ENCODE results near the gene VAV1. TPM values are rescaled to one million over a fixed set of nuclear protein-coding genes. Genes with fewer than 3 reads are reported as not detected.

The VAV1 gene
- total and polyA plus RNA-seq, 9 of the 15 experiments (the other 6 are each of a cell fraction or from before 2014, with no cell fraction given): 0.46 to 20.1 (median 11.1) TPM

GRCh38 chr19:6772028-6772865, at the start of gene VAV1 (continued):
- TF ChIP-seq YY1 (IDR thresholded peaks at IDR 0.05; ENCODE audit: borderline replicate concordance in 1 of 3, control insufficient read depth in 1 of 3, extremely low read depth in 1 of 3, insufficient read depth in 3 of 3, insufficient read length in 1 of 3, insufficient replicate concordance in 2 of 3, low read depth in 1 of 3, low read length in 2 of 3) (peak in 1 of 3 experiments; percentile 28), HDAC8 (tag; IDR thresholded peaks at IDR 0.05) (no peak), KAT7 (CRISPR knock-in tag; IDR thresholded peaks at IDR 0.05; ENCODE audit: borderline replicate concordance) (no peak), SNRNP70 (optimal IDR thresholded peaks at IDR 0.05; ENCODE audit: low read depth, low read length) (no peak), TAF1 (IDR thresholded peaks at IDR 0.05; ENCODE audit: control insufficient read depth, extremely low read depth, insufficient read depth, low read length, severe bottlenecking) (peak; percentile 49), GABPB2 (CRISPR knock-in tag; conservative IDR thresholded peaks at IDR 0.05) (no peak), KLF1 (tag; IDR thresholded peaks at IDR 0.05) (0 out of 2 replicates have a peak, but pooled peaks have one; percentile 19), HLTF (IDR thresholded peaks at IDR 0.05) (0 out of 2 replicates have a peak, but pooled peaks have one; percentile 22), ZNF133 (CRISPR knock-in tag; IDR thresholded peaks at IDR 0.05) (no peak), ZNF224 (CRISPR knock-in tag; IDR thresholded peaks at IDR 0.05) (no peak), GATAD2B (IDR thresholded peaks at IDR 0.05; ENCODE audit: borderline replicate concordance) (no peak), HDAC3 (IDR thresholded peaks at IDR 0.05; ENCODE audit: borderline replicate concordance, partially characterized antibody) (no peak), MAFF (IDR thresholded peaks at IDR 0.05; ENCODE audit: low read length) (no peak), ZNF253 (CRISPR knock-in tag; conservative IDR thresholded peaks at IDR 0.05) (no peak), ZBTB1 (CRISPR knock-in tag; IDR thresholded peaks at IDR 0.05; ENCODE audit: borderline replicate concordance, low read depth) (no peak), ETV6 (IDR thresholded peaks at IDR 0.05; ENCODE audit: borderline replicate concordance in 1 of 2, low read depth in 2 of 2, low read length in 1 of 2) (no peak), ETV6 (CRISPR knock-in tag; IDR thresholded peaks at IDR 0.05; ENCODE audit: borderline replicate concordance) (no peak), FOXJ3 (CRISPR knock-in tag; IDR thresholded peaks at IDR 0.05) (no peak), ZBTB26 (CRISPR knock-in tag; IDR thresholded peaks at IDR 0.05) (no peak), ZNF766 (CRISPR knock-in tag; conservative IDR thresholded peaks at IDR 0.05) (no peak; the same call in 1 of the 2 replicates), ZNF263 (CRISPR knock-in tag; IDR thresholded peaks at IDR 0.05; ENCODE audit: borderline replicate concordance) (peak; percentile 98)
- TF ChIP-seq, protein P1, sequence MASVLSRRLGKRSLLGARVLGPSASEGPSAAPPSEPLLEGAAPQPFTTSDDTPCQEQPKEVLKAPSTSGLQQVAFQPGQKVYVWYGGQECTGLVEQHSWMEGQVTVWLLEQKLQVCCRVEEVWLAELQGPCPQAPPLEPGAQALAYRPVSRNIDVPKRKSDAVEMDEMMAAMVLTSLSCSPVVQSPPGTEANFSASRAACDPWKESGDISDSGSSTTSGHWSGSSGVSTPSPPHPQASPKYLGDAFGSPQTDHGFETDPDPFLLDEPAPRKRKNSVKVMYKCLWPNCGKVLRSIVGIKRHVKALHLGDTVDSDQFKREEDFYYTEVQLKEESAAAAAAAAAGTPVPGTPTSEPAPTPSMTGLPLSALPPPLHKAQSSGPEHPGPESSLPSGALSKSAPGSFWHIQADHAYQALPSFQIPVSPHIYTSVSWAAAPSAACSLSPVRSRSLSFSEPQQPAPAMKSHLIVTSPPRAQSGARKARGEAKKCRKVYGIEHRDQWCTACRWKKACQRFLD (CRISPR knock-in tag; IDR thresholded peaks at IDR 0.05): no peak
- TF ChIP-seq, protein P2, sequence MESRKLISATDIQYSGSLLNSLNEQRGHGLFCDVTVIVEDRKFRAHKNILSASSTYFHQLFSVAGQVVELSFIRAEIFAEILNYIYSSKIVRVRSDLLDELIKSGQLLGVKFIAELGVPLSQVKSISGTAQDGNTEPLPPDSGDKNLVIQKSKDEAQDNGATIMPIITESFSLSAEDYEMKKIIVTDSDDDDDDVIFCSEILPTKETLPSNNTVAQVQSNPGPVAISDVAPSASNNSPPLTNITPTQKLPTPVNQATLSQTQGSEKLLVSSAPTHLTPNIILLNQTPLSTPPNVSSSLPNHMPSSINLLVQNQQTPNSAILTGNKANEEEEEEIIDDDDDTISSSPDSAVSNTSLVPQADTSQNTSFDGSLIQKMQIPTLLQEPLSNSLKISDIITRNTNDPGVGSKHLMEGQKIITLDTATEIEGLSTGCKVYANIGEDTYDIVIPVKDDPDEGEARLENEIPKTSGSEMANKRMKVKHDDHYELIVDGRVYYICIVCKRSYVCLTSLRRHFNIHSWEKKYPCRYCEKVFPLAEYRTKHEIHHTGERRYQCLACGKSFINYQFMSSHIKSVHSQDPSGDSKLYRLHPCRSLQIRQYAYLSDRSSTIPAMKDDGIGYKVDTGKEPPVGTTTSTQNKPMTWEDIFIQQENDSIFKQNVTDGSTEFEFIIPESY (CRISPR knock-in tag; IDR thresholded peaks at IDR 0.05): no peak

Data from K562 (cell line).